Activated CD4-positive, alpha-beta memory T cell treated with anti-CD3 and anti-CD28 coated beads, Interleukin-2, amount 10 ng/mL, durations not matched to agents 7 days and 5 days (primary cell): ENCODE measurements around the gene MYL1. TPM values are rescaled to one million over a fixed set of nuclear protein-coding genes. Genes with fewer than 3 reads are reported as not detected.

Experiments used
- CTCF ChIA-PET: fragments of 350-600 bp; sonication (Branson Sonifier 250); formaldehyde crosslinking; loops from one replicate; lab custom pipeline; 2021; ENCODE audit warnings: antibody characterized with exemption, inconsistent platforms; lab: Charles Lee
- POLR2A ChIA-PET: fragments of 350-600 bp; sonication (Branson Sonifier 250); formaldehyde crosslinking; loops from one replicate; lab custom pipeline; 2021; ENCODE audit warnings: antibody characterized with exemption; lab: Charles Lee
- DNase-seq: peaks from one replicate; pipeline ENCODE4 v3.0.0-alpha.2; 2020
- H3K27ac Mint-ChIP-seq: one replicate; pipeline ENCODE4 v1.8.0; 2021; ENCODE audit warnings: mild to moderate bottlenecking, mixed read lengths
- H3K27me3 Mint-ChIP-seq: one replicate; pipeline ENCODE4 v1.8.0; 2021; ENCODE audit warnings: mixed read lengths
- H3K36me3 Mint-ChIP-seq: one replicate; pipeline ENCODE4 v1.8.0; 2021; ENCODE audit warnings: low read depth, mixed read lengths
- H3K4me1 Mint-ChIP-seq: one replicate; pipeline ENCODE4 v1.8.0; 2021; ENCODE audit warnings: mixed read lengths
- H3K4me3 Mint-ChIP-seq: one replicate; pipeline ENCODE4 v1.8.0; 2021; ENCODE audit warnings: mild to moderate bottlenecking, mixed read lengths
- H3K9me3 Mint-ChIP-seq: one replicate; pipeline ENCODE4 v1.8.0; 2021; ENCODE audit warnings: mixed read lengths
- total RNA-seq, 2 experiments: library from RNA; stranded (reverse); gene quantifications; one replicate each; pipeline ENCODE4 v1.2.3, GENCODE V29; 2021

Gene MYL1
- total RNA-seq, 2 experiments from 2014 or later: not detected

DNA sequence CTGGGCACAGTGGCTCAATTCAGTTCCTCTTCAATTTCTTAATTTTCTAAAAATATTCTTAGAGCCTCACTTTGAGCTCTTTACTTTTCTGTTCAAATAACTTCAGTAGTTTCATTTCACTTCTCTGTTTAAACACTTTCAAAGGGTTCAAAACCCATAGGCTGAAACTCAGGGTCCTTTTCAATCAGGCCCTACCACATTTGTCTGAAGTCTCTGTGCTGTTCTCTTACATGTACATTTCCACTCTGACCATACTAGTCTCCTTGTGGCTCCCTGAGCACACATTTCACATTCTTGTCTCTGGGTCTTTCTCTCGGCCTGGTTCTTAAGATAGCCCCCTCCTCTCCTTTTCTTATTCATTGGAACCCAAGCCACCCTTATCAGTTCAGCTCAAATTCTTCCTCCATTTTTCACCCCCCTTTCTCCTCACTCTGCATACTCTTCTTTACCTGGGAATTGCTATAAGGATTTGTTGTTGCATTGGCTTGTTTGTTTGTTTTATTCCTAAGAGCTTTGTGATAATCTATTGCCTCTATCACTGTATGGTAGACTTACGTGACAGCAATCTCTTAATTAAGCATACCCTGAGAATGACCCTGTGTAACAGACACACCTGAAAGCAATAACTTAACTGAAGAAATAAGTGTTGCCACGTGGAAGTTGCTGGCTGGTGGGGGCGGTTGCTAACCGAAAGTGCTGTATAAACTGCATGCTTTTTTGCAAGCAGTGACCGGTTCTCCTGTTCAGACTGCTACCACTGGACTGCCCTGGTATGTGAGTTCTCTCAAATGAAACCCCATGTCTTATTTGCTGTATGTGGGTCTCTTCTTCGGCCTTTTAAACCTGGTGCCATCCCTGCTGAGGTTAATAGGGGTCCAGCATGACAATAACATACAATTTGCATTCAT, 62.0 kb downstream of the MYL1 start:
- H3K36me3 Mint-ChIP-seq: no peaks in the 10 kb centered on the region
- DNase-seq: no peak
- H3K4me3 Mint-ChIP-seq: no peak overlapping the region
- CTCF ChIA-PET: no interaction called here
- H3K4me1 Mint-ChIP-seq: no peaks in the 10 kb centered on the region
- no peak overlapping the region for H3K27ac Mint-ChIP-seq
- POLR2A ChIA-PET: no interaction called here
- no peaks in the 10 kb centered on the region for H3K27me3 Mint-ChIP-seq
- H3K9me3 Mint-ChIP-seq: no peaks in the 10 kb centered on the region

DNA sequence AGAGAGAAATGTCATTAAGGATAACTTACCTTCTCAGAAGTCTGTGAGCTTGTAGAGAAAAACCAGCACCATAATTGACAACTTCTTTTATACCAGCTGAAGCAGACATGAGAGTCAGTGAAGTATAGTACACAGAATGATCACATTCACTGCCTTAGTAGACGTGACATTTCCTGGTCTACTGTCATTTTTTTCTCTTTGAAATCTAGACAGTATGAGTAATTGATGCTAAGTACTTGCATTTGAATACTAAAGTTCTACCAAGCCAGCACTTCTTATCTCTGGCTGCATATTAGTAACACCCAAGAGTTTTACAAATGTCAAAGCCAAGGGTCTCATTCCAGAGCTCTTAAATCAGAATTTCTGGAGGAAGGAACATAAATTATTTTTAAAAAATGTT, 64.4 kb downstream of the MYL1 start:
- H3K4me1 Mint-ChIP-seq: no peaks in the 10 kb centered on the region
- H3K27ac Mint-ChIP-seq: no peak overlapping the region
- no peak for DNase-seq
- ChIA-PET POLR2A (no interaction called here), CTCF (interaction anchor here (1.7 kb wide), 1 partner anchor 907 kb away, joined by 4 read pairs; no protein-coding TSS in a partner anchor)
- no peaks in the 10 kb centered on the region for H3K27me3 Mint-ChIP-seq
- H3K36me3 Mint-ChIP-seq: no peaks in the 10 kb centered on the region
- no peaks in the 10 kb centered on the region for H3K9me3 Mint-ChIP-seq
- H3K4me3 Mint-ChIP-seq: no peak overlapping the region

Other genes starting within 250 kb of the MYL1 start
- gene KANSL1L, start 143.8 kb downstream of the MYL1 start, total RNA-seq: 1 to 10 TPM; 4.6 to 6.3 TPM
- not detected for gene ACADL, start 89.7 kb downstream of the MYL1 start, total RNA-seq
- 10 to 100 TPM; 40.0 to 43.5 TPM for gene LANCL1, start 161.6 kb upstream of the MYL1 start, total RNA-seq
- under 1 TPM; 0.15 to 0.86 TPM for gene CPS1, start 241.4 kb upstream of the MYL1 start, total RNA-seq